ENCODE measurements around the gene PDIA6. TPM values are rescaled to one million over a fixed set of nuclear protein-coding genes. Genes with fewer than 3 reads are reported as not detected.

PDIA6 gene
- total RNA-seq, 1 experiment from 2014 or later, result 149 TPM

DNA sequence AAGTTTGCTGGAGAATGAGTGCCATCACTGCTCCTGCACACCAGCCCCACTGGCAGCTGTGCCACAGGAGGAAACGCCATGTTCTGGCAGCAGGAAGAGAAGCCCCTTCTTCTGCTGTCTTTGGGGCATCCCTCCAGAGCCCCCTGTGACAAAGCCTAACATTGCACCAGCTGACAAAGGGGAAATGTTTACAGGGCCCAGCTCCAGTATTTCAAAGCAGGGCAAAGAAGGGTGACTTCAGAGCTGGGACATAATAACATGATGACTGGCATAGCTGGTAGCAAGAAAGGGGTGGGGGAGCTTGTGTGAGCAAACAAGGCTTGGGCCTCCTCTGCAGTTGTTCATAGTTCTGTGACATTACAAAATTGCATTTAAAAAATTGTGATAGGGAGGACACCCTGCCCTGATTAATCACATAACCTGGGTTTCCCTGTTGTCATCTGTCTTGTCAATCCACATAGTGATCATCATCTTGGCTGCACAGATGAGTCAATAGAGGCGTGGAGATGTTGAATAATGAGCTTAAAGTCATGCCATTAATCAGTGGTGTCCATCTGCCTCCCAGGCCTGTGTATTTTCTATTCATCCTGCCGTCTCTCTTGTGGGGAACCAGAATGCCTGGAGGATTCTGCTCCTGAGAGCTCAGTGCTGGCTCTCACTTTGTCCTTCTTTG is 29.1 kb upstream of the PDIA6 start:
- Histone ChIP-seq H3K27me3 (ENCODE audit: insufficient read depth, low read length) (no peaks in the 10 kb centered on the region), H3K4me1 (ENCODE audit: control insufficient read depth in 1 of 2, insufficient read depth in 2 of 2, low read length in 2 of 2) (no peaks in the 10 kb centered on the region), H3K36me3 (ENCODE audit: control insufficient read depth in 1 of 2, insufficient read depth in 2 of 2, low read length in 2 of 2) (no peaks in the 10 kb centered on the region), H3K27ac (ENCODE audit: low read depth, low read length) (no peak overlapping the region), H3K4me2 (ENCODE audit: low read length) (no peak overlapping the region), H3K9ac (ENCODE audit: low read length) (no peak overlapping the region), H2AFZ (ENCODE audit: low read depth, low read length, poor library complexity, severe bottlenecking) (no peak overlapping the region), H3K9me3 (ENCODE audit: control insufficient read depth in 1 of 2, insufficient read depth in 1 of 2, low read depth in 1 of 2, low read length in 2 of 2) (peaks cover 12 to 25% of the 10 kb centered on the region in 2 experiments; a peak in 2 of 4 replicates), H4K20me1 (ENCODE audit: insufficient read depth) (no peaks in the 10 kb centered on the region), H3K79me2 (ENCODE audit: insufficient read depth, low read length) (no peaks in the 10 kb centered on the region), H3K4me3 (replicated peaks in 1 of 2; ENCODE audit: low read depth in 1 of 2, low read length in 2 of 2) (no peak overlapping the region), H3K9me2 (ENCODE audit: insufficient read depth) (no peaks in the 10 kb centered on the region)
- TF ChIP-seq, protein P1, sequence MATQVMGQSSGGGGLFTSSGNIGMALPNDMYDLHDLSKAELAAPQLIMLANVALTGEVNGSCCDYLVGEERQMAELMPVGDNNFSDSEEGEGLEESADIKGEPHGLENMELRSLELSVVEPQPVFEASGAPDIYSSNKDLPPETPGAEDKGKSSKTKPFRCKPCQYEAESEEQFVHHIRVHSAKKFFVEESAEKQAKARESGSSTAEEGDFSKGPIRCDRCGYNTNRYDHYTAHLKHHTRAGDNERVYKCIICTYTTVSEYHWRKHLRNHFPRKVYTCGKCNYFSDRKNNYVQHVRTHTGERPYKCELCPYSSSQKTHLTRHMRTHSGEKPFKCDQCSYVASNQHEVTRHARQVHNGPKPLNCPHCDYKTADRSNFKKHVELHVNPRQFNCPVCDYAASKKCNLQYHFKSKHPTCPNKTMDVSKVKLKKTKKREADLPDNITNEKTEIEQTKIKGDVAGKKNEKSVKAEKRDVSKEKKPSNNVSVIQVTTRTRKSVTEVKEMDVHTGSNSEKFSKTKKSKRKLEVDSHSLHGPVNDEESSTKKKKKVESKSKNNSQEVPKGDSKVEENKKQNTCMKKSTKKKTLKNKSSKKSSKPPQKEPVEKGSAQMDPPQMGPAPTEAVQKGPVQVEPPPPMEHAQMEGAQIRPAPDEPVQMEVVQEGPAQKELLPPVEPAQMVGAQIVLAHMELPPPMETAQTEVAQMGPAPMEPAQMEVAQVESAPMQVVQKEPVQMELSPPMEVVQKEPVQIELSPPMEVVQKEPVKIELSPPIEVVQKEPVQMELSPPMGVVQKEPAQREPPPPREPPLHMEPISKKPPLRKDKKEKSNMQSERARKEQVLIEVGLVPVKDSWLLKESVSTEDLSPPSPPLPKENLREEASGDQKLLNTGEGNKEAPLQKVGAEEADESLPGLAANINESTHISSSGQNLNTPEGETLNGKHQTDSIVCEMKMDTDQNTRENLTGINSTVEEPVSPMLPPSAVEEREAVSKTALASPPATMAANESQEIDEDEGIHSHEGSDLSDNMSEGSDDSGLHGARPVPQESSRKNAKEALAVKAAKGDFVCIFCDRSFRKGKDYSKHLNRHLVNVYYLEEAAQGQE (IDR thresholded peaks at IDR 0.05; ENCODE audit: low read depth), result no peak
- TF ChIP-seq CBX3 (IDR thresholded peaks at IDR 0.05; ENCODE audit: low read depth), result peak; percentile 95
- ChIA-PET RAD21 (ENCODE audit: low non-redundant PET in 1 of 2, low total read pairs in 2 of 2, uncharacterized antibody in 2 of 2, unreplicated experiment in 2 of 2) (interaction anchor here in 1 of 2 experiments (0.5 kb wide), 1 partner anchor 89 kb away, joined by 3 read pairs; no protein-coding TSS in a partner anchor), CTCF (interaction anchor here (1.4 kb wide), 1 partner anchor 9 kb away, joined by 7 read pairs; no protein-coding TSS in a partner anchor), POLR2A (no interaction called here)
- intact Hi-C loops (cut with micrococcal nuclease), result no loop called here
- BruUV-seq (replicated peaks), result no TSS peak
- DNase-seq (ENCODE audit: low read depth, low spot score) (no peak), ATAC-seq (no peak)

DNA sequence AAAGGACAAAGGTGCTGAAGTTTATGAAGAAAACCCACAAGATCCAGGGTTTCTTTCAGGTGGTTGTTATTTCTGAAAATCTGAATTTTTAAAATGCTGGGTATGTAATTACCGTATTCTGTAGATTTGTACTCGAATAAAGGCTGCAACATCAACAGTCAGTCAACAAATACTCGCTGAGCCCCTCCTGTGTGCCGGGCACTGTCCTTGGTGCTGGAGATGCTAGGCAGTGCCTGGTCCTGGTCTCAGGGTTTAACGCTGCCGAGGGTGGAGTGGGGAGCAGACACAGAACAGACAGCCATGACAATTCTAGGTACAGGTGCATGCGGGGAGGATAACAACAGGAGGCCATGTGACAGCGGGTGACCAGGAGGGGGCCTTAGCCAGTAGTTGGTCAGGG is 27.2 kb upstream of the PDIA6 start:
- intact Hi-C loops (cut with micrococcal nuclease), result loop anchor here (10.0 kb wide), 2 partner anchors 185 to 605 kb away; no protein-coding TSS in a partner anchor

More for the DNA sequence above, 27.2 kb upstream of the PDIA6 start:
- no peak overlapping the region for H3K9ac ChIP-seq (ENCODE audit: low read length)
- ChIA-PET CTCF (no interaction called here), POLR2A (no interaction called here), RAD21 (ENCODE audit: low non-redundant PET in 1 of 2, low total read pairs in 2 of 2, uncharacterized antibody in 2 of 2, unreplicated experiment in 2 of 2) (no interaction called here)
- BruUV-seq (replicated peaks), result no TSS peak
- H3K4me1 ChIP-seq (ENCODE audit: control insufficient read depth in 1 of 2, insufficient read depth in 2 of 2, low read length in 2 of 2), result peaks cover 0 to 10% of the 10 kb centered on the region in 2 experiments; a peak in 2 of 4 replicates
- DNase-seq (ENCODE audit: low read depth, low spot score) (no peak), ATAC-seq (no peak)
- no peak overlapping the region for H2AFZ ChIP-seq (ENCODE audit: low read depth, low read length, poor library complexity, severe bottlenecking)
- H3K27ac ChIP-seq (ENCODE audit: low read depth, low read length), result no peak overlapping the region
- H3K9me2 ChIP-seq (ENCODE audit: insufficient read depth), result no peaks in the 10 kb centered on the region
- H3K27me3 ChIP-seq (ENCODE audit: insufficient read depth, low read length), result no peaks in the 10 kb centered on the region
- no peaks in the 10 kb centered on the region for H3K79me2 ChIP-seq (ENCODE audit: insufficient read depth, low read length)
- H4K20me1 ChIP-seq (ENCODE audit: insufficient read depth), result no peaks in the 10 kb centered on the region
- no peaks in the 10 kb centered on the region for H3K36me3 ChIP-seq (ENCODE audit: control insufficient read depth in 1 of 2, insufficient read depth in 2 of 2, low read length in 2 of 2)
- H3K4me3 ChIP-seq (replicated peaks in 1 of 2; ENCODE audit: low read depth in 1 of 2, low read length in 2 of 2), result no peak overlapping the region
- H3K9me3 ChIP-seq (ENCODE audit: control insufficient read depth in 1 of 2, insufficient read depth in 1 of 2, low read depth in 1 of 2, low read length in 2 of 2), result peaks cover 12 to 25% of the 10 kb centered on the region in 2 experiments; a peak in 2 of 4 replicates
- no peak overlapping the region for H3K4me2 ChIP-seq (ENCODE audit: low read length)
- TF ChIP-seq SP1 (IDR thresholded peaks at IDR 0.05; ENCODE audit: low read depth) (no peak), ZNF274 (IDR thresholded peaks at IDR 0.05; ENCODE audit: low read depth, low read length) (no peak), RAD21 (IDR thresholded peaks at IDR 0.05; ENCODE audit: low read depth) (no peak), ZFX (IDR thresholded peaks at IDR 0.05) (no peak), EZH2 (IDR thresholded peaks at IDR 0.05) (no peak), CEBPB (IDR thresholded peaks at IDR 0.05; ENCODE audit: low read depth) (no peak), CBX3 (IDR thresholded peaks at IDR 0.05; ENCODE audit: low read depth) (no peak), POLR2AphosphoS5 (IDR thresholded peaks at IDR 0.05; ENCODE audit: low read depth, low read length) (no peak)
- TF ChIP-seq, protein P2, sequence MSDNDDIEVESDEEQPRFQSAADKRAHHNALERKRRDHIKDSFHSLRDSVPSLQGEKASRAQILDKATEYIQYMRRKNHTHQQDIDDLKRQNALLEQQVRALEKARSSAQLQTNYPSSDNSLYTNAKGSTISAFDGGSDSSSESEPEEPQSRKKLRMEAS (IDR thresholded peaks at IDR 0.05), result no peak
- TF ChIP-seq, protein P3, sequence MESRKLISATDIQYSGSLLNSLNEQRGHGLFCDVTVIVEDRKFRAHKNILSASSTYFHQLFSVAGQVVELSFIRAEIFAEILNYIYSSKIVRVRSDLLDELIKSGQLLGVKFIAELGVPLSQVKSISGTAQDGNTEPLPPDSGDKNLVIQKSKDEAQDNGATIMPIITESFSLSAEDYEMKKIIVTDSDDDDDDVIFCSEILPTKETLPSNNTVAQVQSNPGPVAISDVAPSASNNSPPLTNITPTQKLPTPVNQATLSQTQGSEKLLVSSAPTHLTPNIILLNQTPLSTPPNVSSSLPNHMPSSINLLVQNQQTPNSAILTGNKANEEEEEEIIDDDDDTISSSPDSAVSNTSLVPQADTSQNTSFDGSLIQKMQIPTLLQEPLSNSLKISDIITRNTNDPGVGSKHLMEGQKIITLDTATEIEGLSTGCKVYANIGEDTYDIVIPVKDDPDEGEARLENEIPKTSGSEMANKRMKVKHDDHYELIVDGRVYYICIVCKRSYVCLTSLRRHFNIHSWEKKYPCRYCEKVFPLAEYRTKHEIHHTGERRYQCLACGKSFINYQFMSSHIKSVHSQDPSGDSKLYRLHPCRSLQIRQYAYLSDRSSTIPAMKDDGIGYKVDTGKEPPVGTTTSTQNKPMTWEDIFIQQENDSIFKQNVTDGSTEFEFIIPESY (IDR thresholded peaks at IDR 0.05; ENCODE audit: extremely low read depth, insufficient replicate concordance, low read length), result no peak
